Measurements from ENCODE around the gene KLK8.

The KLK8 gene, protein sequence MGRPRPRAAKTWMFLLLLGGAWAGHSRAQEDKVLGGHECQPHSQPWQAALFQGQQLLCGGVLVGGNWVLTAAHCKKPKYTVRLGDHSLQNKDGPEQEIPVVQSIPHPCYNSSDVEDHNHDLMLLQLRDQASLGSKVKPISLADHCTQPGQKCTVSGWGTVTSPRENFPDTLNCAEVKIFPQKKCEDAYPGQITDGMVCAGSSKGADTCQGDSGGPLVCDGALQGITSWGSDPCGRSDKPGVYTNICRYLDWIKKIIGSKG

DNA sequence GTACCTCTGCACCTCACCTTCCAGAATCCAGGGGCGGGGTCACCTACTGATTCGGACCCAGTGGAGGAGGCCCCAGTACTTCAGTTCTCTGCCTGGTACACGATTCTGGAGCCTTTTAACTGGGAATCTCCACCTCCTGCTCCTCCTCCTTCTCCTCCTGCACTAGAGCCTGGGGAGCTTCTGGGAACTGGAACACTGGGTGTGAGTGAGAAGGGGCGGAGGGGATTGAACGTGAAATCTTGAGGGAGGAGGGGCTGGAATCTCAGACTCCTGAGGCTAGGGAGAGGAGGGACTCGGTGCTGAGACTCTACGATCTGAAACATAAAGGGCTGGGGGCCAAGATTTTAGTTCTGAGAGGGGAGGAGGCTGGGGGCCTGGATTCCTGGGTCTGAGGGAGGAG, at the start of gene KLK8:
Gene KLK8, minus strand, starts transcription at position 90 of the 400 bp plus-strand sequence. CDS start 437 bp downstream, outside the sequence.
- no peak for DNase-seq

DNA sequence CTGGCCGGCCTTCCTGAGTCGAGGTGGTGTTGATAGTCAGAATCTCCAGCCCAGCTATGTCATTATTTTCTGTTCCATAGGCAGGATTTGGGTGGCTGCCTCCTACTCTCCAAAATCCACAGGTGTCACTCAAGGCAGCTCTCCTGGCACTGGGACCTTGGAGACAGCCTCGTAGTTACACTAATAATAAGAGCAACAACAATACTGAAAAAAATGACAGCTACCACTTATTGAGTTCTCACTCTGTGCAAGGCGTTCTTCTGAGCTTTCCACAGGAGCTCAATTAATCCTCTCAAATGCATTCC, 45.6 kb upstream of the KLK8 start:
- DNase-seq, result no peak

DNA sequence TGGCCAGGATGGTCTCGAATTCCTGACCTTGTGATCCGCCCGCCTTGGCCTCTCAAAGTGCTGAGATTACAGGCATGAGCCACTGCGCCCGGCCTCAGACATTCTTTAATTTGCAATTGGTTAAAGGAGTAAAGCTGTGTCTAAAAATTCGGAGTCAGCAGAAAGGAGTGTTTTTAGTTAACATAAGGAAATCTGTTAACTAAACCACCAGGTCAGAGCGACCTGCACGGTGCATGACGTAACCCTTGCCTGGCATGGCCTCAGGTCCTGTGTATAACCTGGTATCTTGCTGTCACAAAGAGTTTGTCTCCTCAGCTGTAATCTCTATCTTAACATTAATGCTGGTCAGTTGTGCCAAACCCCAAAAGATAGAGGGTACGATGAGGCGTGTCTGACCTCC, 42.9 kb upstream of the KLK8 start:
- no peak for DNase-seq

DNA sequence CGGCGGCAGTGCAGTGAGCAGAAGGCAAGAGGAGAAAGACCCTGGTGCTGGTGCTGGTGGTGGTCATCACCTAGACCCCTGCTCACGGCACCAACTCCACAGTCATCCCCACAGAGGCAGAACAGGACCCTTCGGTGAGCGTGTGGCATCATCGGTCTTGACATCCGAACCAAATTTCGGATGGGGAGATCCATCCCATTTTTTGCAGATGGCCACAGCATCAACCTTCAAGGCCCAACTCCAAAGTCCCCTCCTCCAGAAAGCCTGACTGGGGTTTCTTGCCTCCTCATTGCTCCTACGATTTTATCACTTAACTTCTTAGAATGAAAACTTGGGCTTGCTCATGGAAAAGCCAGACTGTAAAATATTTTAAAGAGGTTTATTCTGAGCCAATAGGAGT, 42.1 kb upstream of the KLK8 start:
- DNase-seq, result no peak

DNA sequence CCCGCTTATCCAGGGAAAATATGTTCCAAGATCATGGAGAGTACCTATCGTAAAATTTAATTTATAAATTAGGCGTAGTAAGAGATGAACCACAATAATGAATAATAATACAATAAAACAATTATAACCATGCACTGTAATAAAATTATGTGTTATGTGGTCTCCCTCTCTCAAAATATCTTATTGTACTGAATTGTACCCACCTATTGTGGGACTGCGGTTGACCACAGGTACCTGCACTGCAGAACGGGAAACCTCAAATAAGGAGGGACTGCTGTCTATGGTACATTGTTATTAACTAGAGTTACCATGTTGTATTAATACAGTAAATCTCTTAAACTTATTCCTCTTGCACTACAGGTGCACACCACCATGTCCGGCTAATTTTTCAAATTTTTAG, 38.7 kb upstream of the KLK8 start:
- DNase-seq, result no peak

DNA sequence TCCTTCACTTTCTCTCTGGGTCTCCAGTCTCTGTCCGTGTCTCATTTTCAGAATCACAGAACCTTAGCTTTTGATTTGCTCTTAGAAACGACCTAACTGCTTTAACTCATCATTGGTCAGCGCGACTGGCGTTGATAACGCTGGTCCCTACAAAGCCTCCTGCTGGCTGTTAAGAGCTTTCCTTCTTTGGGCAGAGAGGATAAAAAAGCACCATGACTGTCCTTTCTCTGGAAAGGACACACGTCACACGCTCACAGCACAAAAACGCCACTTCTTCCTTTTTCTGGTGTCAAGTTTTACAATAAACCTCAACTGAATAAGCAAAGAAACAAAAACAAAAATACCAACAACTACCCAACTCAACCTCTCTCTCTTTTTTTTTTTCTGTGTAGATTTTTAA, 35.1 kb upstream of the KLK8 start:
- no peak for DNase-seq

DNA sequence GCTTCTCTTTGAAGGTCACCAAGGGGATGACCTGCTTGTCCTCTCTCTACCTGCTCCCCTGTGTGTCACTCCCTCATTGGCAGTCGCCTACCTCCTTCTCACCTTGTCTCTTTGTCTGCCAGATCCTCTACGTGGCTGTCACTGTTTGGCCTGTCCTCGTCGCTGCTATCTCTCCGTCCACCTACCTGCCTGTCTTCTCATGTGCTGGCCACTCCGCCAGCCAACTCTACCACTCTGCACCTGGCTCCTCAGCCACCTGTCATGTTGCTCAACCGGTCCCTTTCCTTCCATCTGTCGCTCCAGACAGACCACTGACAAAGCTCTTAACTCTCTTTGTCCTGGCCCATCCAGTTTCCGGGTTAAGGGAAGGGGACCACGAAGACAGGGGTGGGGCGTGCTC, 33.3 kb upstream of the KLK8 start, which contains the start of gene KLK12:
Gene KLK12, minus strand, starts transcription at position 299 of the 400 bp plus-strand sequence. CDS start 381 bp downstream, outside the sequence.
- no peak for DNase-seq

DNA sequence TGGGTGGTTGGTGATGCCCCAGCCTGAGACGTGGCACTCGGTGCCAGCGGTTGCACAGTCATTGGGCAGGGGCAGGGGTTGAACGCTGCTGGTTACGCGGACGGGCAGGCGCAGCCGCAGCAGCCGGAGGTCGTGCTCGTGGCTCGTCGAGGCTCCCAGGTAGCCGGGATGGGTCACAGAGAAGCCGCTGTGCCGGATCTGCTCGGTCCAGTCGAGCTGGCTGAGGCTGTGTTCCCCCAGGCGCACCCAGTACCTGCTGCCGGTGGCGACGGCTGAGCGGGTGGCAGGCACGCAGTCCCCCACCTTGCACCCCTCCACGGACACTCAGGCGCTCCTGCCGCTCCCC, 30.4 kb upstream of the KLK8 start:
- DNase-seq, result no peak

DNA sequence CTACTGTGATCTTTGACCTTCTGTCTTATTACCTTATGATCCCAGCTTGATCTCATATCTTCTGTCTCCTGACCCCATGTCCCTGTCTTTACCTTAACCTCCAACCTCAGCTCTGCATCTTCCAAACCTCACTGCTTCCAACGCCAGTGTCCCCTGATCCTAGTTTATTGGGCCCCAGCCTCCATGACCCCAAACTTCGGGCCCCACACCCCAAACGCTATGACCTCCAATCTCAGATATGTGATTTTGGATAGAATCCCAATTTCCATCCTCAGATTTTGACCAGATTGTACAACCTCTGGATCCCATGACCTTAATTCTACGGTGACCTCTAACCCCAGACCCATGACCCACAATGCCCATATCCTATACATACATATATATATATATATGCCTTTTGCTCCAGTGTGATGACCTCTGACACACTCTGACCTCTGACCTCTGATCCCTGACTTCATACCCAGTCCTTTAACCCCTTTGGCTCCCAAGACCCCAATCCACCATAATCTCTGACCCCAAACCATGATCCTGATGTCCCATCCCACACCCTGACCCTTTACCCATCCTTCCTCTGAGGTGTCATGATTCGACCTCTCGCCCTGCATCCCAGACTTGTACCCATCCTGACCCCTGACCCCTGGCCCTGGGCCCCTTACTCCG, 29.9 kb upstream of the KLK8 start:
- no peak for DNase-seq

DNA sequence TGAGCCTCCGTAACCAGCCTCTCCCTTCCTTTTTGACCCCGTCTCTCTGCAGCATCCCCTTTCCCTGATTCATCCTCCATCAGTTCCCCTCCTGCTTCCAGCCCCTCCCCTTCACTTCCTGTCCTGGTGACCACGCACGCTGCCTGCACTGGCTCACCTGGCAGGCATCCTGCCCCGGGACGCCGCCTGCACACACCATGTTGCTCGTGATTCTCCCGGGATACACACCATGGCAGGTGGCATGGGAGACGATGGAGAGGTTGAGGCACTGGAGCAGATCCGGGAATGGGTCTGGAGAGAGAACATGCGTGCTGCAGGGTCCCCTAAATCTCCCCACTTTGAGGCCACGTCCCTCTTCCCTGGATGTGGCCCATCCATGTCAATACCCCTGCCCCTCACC, 29.2 kb upstream of the KLK8 start:
- DNase-seq, result no peak

DNA sequence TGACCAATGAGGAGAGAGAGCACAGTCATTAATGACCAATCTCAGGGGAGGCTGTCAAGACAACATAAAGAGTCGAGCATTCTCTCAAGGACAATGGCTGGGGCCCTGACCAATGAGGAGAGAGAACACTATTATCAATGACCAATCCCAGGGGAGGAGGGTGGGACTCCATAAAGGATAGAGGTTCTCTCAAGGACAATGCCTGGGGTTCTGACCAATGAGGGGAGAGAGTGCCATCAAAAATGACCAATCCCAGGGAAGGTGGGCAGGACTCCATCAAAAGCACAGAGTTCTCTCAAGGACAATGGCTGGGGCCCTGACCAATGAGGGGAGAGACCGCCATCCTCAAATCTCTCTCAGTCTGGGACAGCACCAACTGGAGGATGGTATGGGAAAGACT, 28.3 kb upstream of the KLK8 start:
- no peak for DNase-seq

DNA sequence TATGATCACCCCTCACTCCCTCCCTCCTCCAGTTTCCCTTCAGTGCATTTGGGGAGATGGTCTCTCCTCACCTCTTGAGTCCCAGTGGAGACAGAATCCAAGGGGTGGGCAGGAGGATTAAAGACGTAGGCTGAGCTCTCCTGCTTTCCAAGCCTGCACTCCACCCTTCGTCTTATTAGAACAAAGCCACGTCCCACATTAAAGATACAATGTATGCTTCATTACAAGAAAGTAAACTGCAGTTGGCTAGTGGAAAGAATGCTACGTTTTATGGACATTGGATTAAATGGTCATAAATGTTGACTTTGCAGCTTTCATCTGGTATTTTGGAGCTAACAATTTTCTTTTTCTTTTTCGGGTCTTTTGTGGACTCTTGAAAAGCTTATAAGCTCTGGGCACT, 26.5 kb upstream of the KLK8 start:
- DNase-seq, result no peak

DNA sequence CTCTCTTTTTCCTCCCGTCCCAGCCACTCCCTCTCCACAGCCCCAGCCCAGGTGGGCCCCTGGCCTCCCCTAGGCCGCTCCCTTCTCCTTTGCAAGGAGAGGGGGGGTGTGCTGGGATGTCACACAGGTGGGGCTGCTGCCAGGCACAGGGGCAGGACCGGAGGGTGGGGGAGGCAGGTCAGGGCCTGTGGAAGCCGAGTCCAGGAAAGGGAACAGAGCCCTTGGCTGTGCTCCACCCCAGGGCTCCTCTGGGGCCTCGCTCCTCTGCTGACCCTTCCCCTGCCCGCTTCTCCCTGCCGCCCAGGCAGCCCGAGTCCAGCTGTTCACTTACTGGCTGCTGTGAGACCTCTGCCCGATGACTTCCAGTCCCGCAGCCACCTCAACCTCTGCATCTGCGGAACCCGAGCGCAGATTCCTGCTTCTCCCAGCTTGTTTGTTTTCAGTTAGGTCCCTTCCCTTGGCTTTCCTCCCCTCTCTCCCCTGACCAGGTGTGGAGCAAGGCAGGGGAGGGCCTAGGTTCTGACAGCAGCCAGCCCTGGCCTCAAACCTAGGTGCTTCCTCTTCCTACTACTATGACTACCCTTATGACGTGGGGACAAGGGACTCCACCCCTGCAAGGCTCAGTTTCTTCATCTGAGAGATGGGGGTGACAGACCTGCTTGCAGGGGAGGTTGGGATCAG, 25.9 kb upstream of the KLK8 start:
- no peak for DNase-seq

DNA sequence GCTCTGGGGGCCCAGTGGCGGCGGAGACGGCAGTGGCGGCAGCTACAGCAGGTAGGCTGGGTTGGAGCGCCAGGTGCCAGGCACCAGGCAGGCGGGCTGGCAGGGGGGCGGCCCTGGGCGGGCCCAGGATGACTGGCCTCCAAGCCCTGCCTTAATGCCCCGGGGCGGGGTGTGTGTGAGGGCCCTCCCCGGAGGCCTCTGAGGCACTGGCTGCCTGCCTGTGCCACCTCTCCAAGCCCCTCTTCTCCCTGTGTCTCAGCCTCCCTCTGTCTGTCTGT, 25.1 kb upstream of the KLK8 start, which contains the start of gene KLK11:
Gene KLK11, minus strand, starts transcription at position 63 of the 278 bp plus-strand sequence. CDS start 985 bp downstream, outside the sequence.
- DNase-seq, result no peak

DNA sequence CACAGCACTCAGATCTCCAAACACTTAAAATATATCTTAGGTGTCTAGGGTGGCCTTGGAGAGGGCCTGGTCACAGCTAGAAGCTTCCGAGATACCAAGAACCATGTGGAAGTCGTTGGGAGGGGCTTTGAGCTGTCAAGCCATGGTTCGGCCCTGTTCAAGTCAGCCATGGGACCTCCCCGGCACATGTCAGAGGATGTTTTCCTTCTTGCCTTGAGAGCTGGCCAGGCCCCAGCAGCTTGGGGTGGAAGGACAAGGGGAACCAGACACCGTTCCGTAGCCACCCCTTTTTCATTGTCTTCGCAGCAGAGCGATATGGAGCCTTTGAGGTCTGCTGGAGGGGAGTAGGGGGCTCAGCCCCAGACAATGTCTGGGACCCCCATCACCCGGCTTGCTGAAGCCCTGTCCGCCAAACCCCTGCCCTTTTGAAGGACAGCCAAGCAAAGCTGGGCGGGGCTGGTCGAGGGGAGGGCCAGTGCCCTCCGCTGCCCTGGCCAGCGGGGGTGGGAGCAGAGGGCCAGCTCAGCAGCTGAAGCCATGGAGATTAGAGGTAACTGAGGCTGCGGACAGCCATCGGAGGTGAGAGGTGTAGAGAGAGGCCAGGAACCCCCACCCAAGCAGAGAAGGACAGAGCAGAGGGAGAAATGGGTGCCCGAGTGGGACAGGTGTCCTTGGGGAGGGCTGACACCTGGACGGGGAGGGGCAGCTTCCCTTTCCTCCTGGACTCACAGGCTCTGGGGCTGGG, 24.6 kb upstream of the KLK8 start:
- DNase-seq, result no peak

DNA sequence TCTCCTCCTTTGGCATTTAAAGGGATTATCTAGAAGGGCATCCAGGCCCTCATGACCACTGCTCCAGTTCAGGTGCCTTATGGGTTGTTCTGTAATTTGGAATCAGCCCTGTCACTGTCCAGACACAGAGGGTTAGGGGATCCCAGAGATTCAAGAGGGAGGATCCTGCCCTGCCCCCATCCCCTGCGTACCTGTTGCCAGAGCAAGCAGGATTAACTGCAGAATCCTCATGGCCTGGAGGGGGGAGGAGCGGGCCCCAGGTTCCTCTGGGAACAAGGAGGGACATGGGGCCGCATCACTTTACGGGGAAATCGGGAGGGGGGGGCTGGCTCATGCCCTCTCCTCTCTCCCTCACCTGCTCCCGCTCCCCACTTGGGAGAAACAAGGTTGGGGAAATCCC, 24.0 kb upstream of the KLK8 start:
- DNase-seq, result no peak

DNA sequence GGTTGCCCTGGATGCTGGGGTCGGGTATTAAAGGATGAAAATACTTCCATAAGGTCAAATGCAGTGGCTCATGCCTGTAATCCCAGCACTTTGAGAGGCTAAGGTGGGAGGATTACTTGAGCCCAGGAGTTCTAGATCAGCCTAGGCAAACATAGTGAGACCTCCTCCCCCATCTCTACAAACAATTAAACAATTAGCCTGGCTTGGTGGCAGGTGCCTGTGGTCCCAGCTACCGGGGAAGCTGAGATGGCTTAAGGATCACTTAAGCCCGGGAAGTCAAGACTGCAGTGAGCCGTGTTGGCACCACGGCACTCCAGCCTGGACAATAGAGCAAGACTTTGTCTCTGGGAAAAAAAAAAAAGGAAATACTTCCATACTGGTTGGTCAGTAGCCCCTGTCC, 23.5 kb upstream of the KLK8 start:
- no peak for DNase-seq

DNA sequence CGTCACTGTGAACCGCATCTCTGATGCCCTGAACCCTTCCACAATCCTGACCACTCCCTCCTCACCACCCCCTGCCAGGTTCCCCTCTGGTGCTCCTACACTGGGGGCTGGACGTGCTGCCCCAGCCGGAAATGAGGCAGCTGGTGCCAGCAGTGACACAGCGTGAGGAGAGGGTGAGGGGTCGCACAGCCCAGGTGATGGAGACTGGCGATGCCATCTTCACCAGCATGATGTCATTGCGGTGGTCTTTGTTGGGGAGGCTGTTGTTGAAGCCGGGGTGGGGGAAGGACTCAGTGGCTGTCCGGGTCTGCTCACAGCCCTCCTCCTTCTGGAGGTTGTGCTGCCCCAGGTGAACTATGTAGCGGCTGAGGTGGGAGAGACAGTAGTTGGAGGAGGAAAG, 22.5 kb upstream of the KLK8 start:
- no peak for DNase-seq

DNA sequence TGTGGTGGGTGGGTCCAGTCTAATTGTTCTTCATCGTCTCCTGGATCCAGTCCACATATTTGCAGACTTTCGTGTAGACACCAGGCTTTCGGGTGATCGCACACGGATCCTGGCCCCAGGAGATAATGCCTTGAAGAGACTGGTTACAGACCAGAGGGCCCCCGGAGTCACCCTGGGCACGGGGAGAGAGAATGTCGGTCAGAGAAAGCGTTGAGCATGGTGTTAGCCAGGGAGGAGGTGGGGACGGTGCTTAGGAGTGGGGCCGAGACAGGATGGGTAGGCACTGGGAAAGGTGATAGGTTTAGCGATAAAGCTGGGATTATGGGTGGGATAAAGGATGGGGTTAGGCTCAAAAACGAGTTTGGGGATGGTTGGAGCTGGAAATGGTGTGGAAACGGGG, 21.1 kb upstream of the KLK8 start:
- DNase-seq, result no peak

DNA sequence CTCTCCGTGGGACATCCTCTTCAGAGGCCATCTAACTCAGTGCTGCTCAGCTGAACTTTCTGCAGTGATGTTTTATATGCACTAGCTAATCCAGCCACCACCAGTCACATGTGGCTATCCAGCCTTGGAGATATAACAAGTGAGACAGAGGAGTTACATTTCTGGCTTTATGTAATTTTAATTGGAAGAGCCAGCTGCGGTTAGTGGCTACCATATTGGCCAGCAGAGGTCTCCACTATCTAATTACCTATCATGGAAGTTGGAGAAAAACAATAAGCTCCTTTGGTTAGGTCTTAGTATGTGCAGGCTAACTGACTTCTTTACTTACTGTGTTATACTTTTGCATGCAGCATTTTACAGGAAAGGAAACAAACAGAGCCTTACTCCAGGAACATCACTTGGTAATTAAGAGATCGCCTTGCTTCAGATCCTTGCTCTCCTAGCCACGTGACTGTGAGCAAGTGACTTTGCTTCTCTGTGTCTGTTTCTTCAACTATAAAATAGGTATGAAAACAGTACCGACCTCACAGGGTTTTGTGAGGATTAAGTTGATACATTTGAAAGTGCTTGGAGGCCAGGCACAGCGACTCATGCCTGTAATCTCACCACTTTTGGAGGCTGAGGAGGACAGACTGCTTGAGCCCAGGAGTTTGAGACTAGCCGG, 19.7 kb upstream of the KLK8 start:
- no peak for DNase-seq

DNA sequence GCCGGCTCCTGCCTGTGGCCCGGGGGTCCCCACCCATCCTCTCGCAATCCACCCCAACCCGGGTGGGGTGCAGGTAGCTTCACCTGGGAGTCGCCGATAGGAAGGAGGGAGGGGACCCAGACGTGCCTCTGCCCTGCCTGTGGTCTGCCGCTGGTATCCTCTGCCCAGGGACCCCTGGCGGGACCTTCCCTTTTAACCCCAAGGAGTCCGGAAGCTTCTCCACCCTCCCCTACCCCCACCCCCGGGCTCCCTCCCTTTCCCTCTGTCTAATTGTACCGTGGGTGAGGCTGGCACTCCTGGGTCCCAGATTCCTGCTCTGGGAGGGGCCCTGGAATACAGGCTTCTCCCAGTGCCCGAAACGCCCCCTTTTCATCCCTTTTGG, 18.1 kb upstream of the KLK8 start, which contains the start of gene KLK10:
Gene KLK10, minus strand, starts transcription at position 166 of the 382 bp plus-strand sequence. CDS start 579 bp downstream, outside the sequence.
- no peak for DNase-seq

DNA sequence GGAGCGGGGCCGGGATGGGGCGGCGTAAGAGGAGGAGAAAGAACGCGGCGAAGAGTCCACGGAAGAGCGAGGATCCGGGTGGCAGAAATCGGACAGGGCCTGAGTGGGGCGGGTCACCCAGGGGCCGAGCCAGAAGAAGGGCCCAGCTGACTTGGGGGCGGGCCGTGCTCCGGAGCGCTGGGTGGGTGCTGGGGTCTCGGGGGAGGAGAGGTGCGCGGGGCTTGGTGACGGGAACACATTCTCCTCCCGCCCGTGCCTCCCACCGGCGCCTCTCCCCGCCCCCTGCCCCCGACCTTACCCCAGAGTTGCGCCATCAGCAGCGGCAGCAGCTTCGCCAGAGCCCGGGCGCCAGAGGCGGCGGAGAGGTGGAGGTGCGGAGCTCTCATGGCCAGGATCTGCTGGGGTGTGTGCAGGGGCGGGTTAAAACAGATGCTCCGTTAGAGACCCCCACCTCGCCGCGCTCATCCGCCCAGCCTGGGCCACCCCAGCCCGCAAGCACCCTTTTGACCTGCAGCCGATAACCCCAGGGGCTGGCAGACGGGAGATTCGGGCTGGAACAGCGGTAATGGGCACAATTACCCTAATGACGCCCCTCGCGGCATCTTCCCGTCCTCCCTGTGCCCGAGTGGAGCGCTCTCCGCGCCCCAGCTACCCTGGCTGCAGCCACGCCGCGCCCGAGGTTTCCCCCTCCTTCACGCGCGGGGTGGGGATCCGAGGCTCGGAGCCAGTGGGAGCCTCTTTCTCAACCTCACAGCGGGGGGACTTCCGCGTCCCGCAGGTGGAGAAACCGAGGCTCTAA, 17.5 kb upstream of the KLK8 start:
- no peak for DNase-seq

Measured in activated naive CD4-positive, alpha-beta T cell treated with Interleukin-2 at 50 U/mL for 16 hours (primary cell).